Measurements from ENCODE around the gene LRCH4.
A peak's percentile ranks its signal among the peaks of the same experiment; 100 is the strongest.

LRCH4 gene

DNA sequence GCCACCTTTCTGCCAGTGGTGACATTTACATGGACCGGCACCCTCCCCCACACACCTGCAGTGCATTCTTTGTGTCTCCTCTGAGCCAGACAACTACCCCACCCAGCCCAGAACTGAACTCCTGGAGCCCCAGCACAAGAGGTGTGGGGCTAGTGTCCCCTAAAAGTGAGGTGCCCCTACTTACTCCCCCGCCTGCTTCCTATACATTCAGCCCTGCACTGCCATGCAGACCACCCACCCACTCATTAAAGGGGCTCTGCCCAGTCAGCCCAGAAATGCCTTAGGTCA is 14.2 kb downstream of the LRCH4 start:
- H3K4me3 ChIP-seq (ENCODE audit: control insufficient read depth, low read depth, low read length): no peak overlapping the region
- DNase-seq (ENCODE audit: low read depth): no peak
- TF ChIP-seq, protein P1, sequence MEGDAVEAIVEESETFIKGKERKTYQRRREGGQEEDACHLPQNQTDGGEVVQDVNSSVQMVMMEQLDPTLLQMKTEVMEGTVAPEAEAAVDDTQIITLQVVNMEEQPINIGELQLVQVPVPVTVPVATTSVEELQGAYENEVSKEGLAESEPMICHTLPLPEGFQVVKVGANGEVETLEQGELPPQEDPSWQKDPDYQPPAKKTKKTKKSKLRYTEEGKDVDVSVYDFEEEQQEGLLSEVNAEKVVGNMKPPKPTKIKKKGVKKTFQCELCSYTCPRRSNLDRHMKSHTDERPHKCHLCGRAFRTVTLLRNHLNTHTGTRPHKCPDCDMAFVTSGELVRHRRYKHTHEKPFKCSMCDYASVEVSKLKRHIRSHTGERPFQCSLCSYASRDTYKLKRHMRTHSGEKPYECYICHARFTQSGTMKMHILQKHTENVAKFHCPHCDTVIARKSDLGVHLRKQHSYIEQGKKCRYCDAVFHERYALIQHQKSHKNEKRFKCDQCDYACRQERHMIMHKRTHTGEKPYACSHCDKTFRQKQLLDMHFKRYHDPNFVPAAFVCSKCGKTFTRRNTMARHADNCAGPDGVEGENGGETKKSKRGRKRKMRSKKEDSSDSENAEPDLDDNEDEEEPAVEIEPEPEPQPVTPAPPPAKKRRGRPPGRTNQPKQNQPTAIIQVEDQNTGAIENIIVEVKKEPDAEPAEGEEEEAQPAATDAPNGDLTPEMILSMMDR (conservative IDR thresholded peaks at IDR 0.05; ENCODE audit: control insufficient read depth, insufficient read depth, low read depth, low read length): no peak

GRCh38 chr7:100570954-100571828 is 14.7 kb downstream of the LRCH4 start:
- DNase-seq (ENCODE audit: low read depth): no peak
- TF ChIP-seq, protein P1 (conservative IDR thresholded peaks at IDR 0.05; ENCODE audit: control insufficient read depth, insufficient read depth, low read depth, low read length): no peak
- no peak overlapping the region for H3K4me3 ChIP-seq (ENCODE audit: control insufficient read depth, low read depth, low read length)

DNA sequence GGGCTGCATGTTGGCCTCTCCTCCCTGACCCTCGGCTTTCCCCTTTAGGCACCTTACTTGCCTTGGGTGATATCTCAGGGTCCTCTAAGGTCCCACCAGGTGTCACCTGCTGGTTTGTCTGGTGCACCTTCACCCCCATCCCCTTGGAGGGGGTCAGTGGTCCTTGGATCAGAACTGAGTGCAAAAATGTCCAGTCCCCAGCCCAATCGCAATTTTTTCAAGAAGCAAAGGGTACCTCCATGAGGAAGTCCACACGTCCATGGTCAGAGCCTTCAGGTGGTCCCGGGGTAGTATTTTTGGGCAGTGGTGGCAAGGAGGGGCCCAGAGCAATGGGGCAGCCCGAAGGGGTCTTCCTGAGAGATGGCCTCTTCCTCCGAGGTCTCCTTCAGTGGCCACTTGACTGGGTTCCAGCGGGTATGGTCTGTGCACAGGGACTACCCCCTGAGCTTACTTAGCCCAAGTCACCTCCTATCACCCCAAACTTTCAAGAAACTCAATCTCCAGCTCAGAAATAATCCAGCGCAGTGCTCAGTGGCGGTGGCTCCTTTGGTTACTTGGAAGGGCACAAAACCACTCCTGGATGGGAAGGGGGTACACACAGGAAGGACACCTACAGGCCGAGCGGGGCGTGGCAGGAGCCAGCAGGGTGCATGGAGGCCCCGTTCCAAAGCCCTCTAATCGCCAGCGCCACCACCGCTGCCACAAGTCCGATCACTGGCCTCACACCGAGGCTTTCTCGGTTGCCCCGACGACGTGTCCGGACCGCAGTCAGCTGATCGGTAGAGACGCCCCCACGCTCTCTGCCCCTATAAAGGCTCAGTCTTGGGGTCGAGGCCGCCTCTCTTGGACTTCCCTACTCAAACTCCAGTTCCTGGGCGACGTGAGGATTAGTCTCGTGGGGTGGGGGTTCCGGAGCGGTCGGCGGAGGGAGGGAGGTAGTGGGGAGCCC is 16.8 kb downstream of the LRCH4 start:
- DNase-seq (ENCODE audit: low read depth): peak; percentile 51
- TF ChIP-seq, protein P1 (conservative IDR thresholded peaks at IDR 0.05; ENCODE audit: control insufficient read depth, insufficient read depth, low read depth, low read length): peak; percentile 40
- peak overlapping the region; percentile 10 for H3K4me3 ChIP-seq (ENCODE audit: control insufficient read depth, low read depth, low read length)

- TF ChIP-seq, protein P1 (conservative IDR thresholded peaks at IDR 0.05; ENCODE audit: control insufficient read depth, insufficient read depth, low read depth, low read length): no peak
- DNase-seq (ENCODE audit: low read depth): no peak
- H3K4me3 ChIP-seq (ENCODE audit: control insufficient read depth, low read depth, low read length): no peak overlapping the region
Measured at GRCh38 chr7:100568176-100568895, 17.6 kb downstream of the LRCH4 start.

- DNase-seq (ENCODE audit: low read depth): no peak
- TF ChIP-seq, protein P1 (conservative IDR thresholded peaks at IDR 0.05; ENCODE audit: control insufficient read depth, insufficient read depth, low read depth, low read length): no peak
- H3K4me3 ChIP-seq (ENCODE audit: control insufficient read depth, low read depth, low read length): no peak overlapping the region
Measured at GRCh38 chr7:100567751-100568175, 18.2 kb downstream of the LRCH4 start.

DNA sequence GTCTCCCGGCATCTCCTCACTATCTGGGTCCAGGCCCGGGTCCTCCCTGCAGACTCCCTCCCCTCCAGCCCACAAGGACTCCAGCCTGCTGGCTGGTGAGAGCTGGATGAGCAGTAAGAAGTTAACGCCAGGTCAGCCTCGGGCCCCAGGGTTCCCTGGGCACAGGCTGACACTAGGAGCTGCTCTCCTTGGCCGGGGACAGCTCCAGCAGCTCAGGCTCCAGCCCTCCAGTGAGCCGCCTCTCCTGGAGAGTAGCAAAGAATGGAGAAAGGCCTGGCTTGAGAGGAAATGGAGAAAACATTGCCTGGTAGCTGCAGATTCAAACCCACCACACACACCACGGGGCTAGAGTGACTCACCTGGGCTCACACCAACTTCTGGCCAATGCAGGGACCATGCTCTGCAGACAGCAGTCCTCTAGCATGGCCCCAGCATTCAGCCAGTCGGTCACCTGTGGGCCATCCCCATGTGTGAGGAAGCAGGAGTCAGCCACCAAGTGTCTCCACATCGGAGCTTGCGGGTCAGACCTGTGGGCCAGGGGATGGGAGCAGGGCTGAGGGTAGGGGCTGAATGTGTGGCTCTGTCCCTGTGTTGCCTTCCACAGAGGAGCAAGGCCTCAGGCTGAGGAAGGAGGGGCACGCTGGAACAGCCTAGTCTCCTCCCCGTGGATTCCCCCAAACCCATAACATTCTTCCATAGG is 18.7 kb downstream of the LRCH4 start:
- TF ChIP-seq, protein P1 (conservative IDR thresholded peaks at IDR 0.05; ENCODE audit: control insufficient read depth, insufficient read depth, low read depth, low read length): no peak
- peak; percentile 31 for DNase-seq (ENCODE audit: low read depth)
- no peak overlapping the region for H3K4me3 ChIP-seq (ENCODE audit: control insufficient read depth, low read depth, low read length)

Data from fibroblast of mammary gland (primary cell).